ENCODE measurements around the gene TOP3A.

DNA sequence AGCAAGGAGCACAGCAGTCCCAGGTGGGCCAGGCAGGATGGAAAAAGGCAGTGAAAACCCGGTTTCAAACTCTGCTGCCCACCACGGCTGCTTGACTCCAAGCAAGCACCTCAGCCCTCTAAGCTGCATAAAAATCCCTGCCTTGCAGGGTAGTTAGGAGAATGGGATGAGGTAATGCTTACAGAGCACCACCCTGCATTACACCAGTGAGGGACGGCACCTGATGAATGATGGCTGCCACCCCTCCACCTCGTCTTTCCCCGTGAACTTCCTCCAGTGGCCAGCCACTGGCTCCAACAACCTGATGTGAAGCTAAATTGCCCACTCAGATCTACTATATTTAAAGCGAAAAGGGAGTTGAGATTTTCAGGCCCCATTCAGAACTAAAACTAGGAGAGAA, 33.0 kb downstream of the TOP3A start:
- no peak for TF ChIP-seq EZH2 (IDR thresholded peaks at IDR 0.05; ENCODE audit: borderline replicate concordance, low read depth, low read length, poor library complexity, severe bottlenecking)
- no peak for TF ChIP-seq CTCF (conservative IDR thresholded peaks at IDR 0.05; ENCODE audit: low read depth, low read length)

Data from A673 (cell line).